GM23248 (cell line): ENCODE data around the gene REPS2.

ENCODE experiments used
- EZH2 ChIP-seq: fragments of 200-600 bp; sonication (generic); IDR thresholded peaks from 2 replicates; pipeline ENCODE4 v1.6.1; 2018; ENCODE audit warnings: antibody characterized with exemption, mild to moderate bottlenecking; ENCODE audit not compliant: insufficient read depth, poor library complexity, severe bottlenecking
- EZH2phosphoT487 ChIP-seq: fragments of 200-600 bp; sonication (generic); IDR thresholded peaks from 2 replicates; pipeline ENCODE4 v1.6.1; 2018; ENCODE audit warnings: antibody characterized with exemption, moderate library complexity, mild to moderate bottlenecking, low read depth; ENCODE audit not compliant: insufficient read depth

- TF ChIP-seq EZH2 (no peak), EZH2phosphoT487 (no peak)
Measured at GRCh38 chrX:16989750-16990149, 43.3 kb downstream of the REPS2 start.
